Cardiac muscle cell (in vitro differentiated cells and primary cell): Measurements from ENCODE around the gene CSNK1D. TPM values are rescaled to one million over a fixed set of nuclear protein-coding genes. Genes with fewer than 3 reads are reported as not detected.
A peak's percentile ranks its signal among the peaks of the same experiment; 100 is the strongest.

Source experiments
- DNase-seq, 2 donors: peaks; one replicate each; pipeline versions ENCODE4 v3.0.0 to v3.0.0-alpha.2; 2010 to 2017; ENCODE audit warnings: low read depth in 1 of 2, low spot score in 1 of 2
- H3K27ac ChIP-seq: fragments of 200-600 bp; sonication (generic); 2 replicates; pipeline ENCODE4 v1.5.1; 2016
- H3K27me3 ChIP-seq: fragments of 200-600 bp; sonication (generic); 2 replicates; pipeline ENCODE4 v1.6.0; 2016; ENCODE audit warnings: control low read depth
- H3K36me3 ChIP-seq: fragments of 200-600 bp; sonication (generic); 2 replicates; pipeline ENCODE4 v1.5.1; 2016; ENCODE audit warnings: control low read depth
- H3K4me1 ChIP-seq: fragments of 200-600 bp; sonication (generic); 2 replicates; pipeline ENCODE4 v1.8.1; 2017; ENCODE audit warnings: low read depth, mild to moderate bottlenecking, mixed run types
- H3K4me3 ChIP-seq: fragments of 200-600 bp; sonication (generic); 2 replicates; pipeline ENCODE4 v1.5.1; 2016; ENCODE audit warnings: mild to moderate bottlenecking
- H3K9me3 ChIP-seq: fragments of 200-600 bp; sonication (generic); 2 replicates; pipeline ENCODE4 v1.5.1; 2017; ENCODE audit warnings: low read depth, mild to moderate bottlenecking, control low read depth
- CTCF ChIP-seq: IDR thresholded peaks from 2 replicates; pipeline ENCODE4 v1.5.1; 2012; ENCODE audit warnings: low read depth, mild to moderate bottlenecking, low read length
- polyA plus RNA-seq: library from polyadenylated mRNA; unstranded; fragments of >200 nt; fragmentation: Nextera tagmentation; extraction: Ambion mirVana; gene quantifications from 2 replicates; pipeline ENCODE4 v1.2.1, GENCODE V29; 2016
- total RNA-seq: library from RNA; depleted of rRNA; stranded (reverse); fragments of >200 nt; gene quantifications from 2 replicates; pipeline ENCODE4 v1.2.3, GENCODE V29; 2016

CSNK1D gene
- total and polyA plus RNA-seq, 2 experiments from 2014 or later = 53.1 to 106 TPM

GRCh38 chr17:82304826-82305726, 31.6 kb upstream of the CSNK1D start:
- no peak for TF ChIP-seq CTCF
- Histone ChIP-seq H3K4me1 (peaks cover 18% of the 10 kb centered on the region), H3K27me3 (no peaks in the 10 kb centered on the region), H3K9me3 (no peaks in the 10 kb centered on the region), H3K4me3 (no peak overlapping the region), H3K27ac (no peak overlapping the region), H3K36me3 (no peaks in the 10 kb centered on the region)
- no peak for DNase-seq

- TF ChIP-seq CTCF = no peak
- Histone ChIP-seq H3K27ac (no peak overlapping the region), H3K4me3 (no peak overlapping the region), H3K36me3 (no peaks in the 10 kb centered on the region), H3K9me3 (no peaks in the 10 kb centered on the region), H3K27me3 (no peaks in the 10 kb centered on the region), H3K4me1 (peaks cover 18% of the 10 kb centered on the region)
- peak; percentile 50 to 73 for DNase-seq
Observed at GRCh38 chr17:82303944-82304808, 30.7 kb upstream of the CSNK1D start.

GRCh38 chr17:82302991-82303943, 29.8 kb upstream of the CSNK1D start:
- DNase-seq = no peak
- peaks cover 4% of the 10 kb centered on the region for H3K27me3 ChIP-seq
- TF ChIP-seq CTCF = no peak

GRCh38 chr17:82302568-82302963, 29.1 kb upstream of the CSNK1D start:
- no peaks in the 10 kb centered on the region for H3K36me3 ChIP-seq
- no peaks in the 10 kb centered on the region for H3K9me3 ChIP-seq
- DNase-seq = no peak
- no peak overlapping the region for H3K27ac ChIP-seq
- H3K4me1 ChIP-seq = peaks cover 18% of the 10 kb centered on the region
- H3K27me3 ChIP-seq = peaks cover 7% of the 10 kb centered on the region
- no peak overlapping the region for H3K4me3 ChIP-seq
- no peak for TF ChIP-seq CTCF

More at GRCh38 chr17:82302991-82303943, 29.8 kb upstream of the CSNK1D start:
- no peaks in the 10 kb centered on the region for H3K9me3 ChIP-seq
- no peak overlapping the region for H3K27ac ChIP-seq
- H3K36me3 ChIP-seq = no peaks in the 10 kb centered on the region
- H3K4me1 ChIP-seq = peaks cover 18% of the 10 kb centered on the region
- H3K4me3 ChIP-seq = no peak overlapping the region
